ENCODE data around the gene ADAMTS17. TPM values are rescaled to one million over a fixed set of nuclear protein-coding genes. Genes with fewer than 3 reads are reported as not detected.

Gene ADAMTS17
- total and polyA plus RNA-seq, 4 donors: 0.28 to 46.9 (median 9.1) TPM

DNA sequence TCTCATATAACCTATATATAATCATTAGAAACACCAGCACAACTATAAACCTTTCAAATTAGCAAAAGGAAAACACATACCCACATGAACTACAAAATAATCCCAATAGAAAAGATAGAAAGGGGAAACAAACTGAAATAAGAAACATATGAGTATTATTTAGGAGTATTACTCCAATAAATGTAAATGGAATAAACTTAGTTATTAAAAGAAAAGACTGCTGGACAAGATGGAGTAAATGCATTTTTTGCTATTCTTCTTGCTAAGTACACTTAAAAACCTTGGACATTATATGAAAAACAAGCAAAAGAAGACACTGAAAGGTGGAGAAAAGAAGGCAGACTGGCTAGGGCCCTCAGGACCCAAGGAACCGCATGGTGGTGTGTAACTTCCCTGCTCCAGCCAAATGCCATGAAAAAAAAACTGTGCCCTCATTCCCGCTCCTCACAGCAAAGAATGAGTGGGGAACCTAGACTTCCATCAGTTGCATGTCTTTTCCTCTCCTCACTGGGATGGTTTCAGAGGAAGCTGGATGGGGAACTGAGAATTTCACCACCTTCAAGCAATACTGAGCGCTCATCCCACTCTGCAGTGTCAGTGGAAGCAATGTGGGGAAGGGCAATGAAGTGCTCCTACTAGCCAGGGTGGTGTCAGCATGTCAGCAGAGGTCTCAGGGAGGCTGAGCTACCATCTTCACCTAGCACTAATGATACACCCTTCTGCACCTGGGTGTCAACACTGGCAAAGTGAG, 43.7 kb upstream of the ADAMTS17 start (continued):
- TF ChIP-seq, protein P1, sequence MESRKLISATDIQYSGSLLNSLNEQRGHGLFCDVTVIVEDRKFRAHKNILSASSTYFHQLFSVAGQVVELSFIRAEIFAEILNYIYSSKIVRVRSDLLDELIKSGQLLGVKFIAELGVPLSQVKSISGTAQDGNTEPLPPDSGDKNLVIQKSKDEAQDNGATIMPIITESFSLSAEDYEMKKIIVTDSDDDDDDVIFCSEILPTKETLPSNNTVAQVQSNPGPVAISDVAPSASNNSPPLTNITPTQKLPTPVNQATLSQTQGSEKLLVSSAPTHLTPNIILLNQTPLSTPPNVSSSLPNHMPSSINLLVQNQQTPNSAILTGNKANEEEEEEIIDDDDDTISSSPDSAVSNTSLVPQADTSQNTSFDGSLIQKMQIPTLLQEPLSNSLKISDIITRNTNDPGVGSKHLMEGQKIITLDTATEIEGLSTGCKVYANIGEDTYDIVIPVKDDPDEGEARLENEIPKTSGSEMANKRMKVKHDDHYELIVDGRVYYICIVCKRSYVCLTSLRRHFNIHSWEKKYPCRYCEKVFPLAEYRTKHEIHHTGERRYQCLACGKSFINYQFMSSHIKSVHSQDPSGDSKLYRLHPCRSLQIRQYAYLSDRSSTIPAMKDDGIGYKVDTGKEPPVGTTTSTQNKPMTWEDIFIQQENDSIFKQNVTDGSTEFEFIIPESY (IDR thresholded peaks at IDR 0.05): no peak
- TF ChIP-seq GABPA (IDR thresholded peaks at IDR 0.05 in 1 of 2, conservative IDR thresholded peaks at IDR 0.05 in 1 of 2): no peak

DNA sequence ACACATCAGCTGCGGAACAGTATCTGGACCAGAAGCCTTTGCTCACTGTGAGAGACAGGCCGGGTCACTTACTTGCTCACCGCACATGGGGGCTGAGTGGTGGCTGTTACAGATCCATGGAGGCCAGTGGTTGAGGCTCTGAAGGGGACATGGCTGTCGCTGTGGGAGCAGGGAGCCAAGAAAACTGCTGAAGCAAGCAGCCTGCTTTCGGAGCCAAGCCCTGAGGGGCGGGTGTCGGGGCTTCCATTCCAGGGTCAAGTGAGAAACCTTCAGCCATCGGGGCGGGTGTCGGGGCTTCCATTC, 42.3 kb upstream of the ADAMTS17 start:
- H3K4me3 ChIP-seq (ENCODE audit: low read depth in 1 of 3, low read length in 3 of 3): no peak overlapping the region
- no peaks in the 10 kb centered on the region for H3K36me3 ChIP-seq (ENCODE audit: control insufficient read depth in 4 of 4, insufficient read depth in 3 of 4, low read depth in 1 of 4, low read length in 3 of 4)
- H3K9ac ChIP-seq (ENCODE audit: low read depth in 1 of 2, low read length in 2 of 2): no peak overlapping the region
- H3K4me1 ChIP-seq (ENCODE audit: control insufficient read depth in 4 of 4, insufficient read depth in 4 of 4, low read length in 3 of 4): peaks cover 0 to 6% (median 2%) of the 10 kb centered on the region in 4 donors
- DNase-seq (ENCODE audit: low spot score): no peak
- no peak overlapping the region for H3K27ac ChIP-seq (ENCODE audit: low read depth in 1 of 2, low read length in 2 of 2)
- TF ChIP-seq, protein P2, sequence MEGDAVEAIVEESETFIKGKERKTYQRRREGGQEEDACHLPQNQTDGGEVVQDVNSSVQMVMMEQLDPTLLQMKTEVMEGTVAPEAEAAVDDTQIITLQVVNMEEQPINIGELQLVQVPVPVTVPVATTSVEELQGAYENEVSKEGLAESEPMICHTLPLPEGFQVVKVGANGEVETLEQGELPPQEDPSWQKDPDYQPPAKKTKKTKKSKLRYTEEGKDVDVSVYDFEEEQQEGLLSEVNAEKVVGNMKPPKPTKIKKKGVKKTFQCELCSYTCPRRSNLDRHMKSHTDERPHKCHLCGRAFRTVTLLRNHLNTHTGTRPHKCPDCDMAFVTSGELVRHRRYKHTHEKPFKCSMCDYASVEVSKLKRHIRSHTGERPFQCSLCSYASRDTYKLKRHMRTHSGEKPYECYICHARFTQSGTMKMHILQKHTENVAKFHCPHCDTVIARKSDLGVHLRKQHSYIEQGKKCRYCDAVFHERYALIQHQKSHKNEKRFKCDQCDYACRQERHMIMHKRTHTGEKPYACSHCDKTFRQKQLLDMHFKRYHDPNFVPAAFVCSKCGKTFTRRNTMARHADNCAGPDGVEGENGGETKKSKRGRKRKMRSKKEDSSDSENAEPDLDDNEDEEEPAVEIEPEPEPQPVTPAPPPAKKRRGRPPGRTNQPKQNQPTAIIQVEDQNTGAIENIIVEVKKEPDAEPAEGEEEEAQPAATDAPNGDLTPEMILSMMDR (IDR thresholded peaks at IDR 0.05; ENCODE audit: low read depth, low read length, missing input control): no peak
- TF ChIP-seq SP1 (IDR thresholded peaks at IDR 0.05): no peak
- TF ChIP-seq NR2F2 (IDR thresholded peaks at IDR 0.05): no peak
- no peak for TF ChIP-seq FOXA2 (IDR thresholded peaks at IDR 0.05)
- TF ChIP-seq RXRA (IDR thresholded peaks at IDR 0.05): no peak
- TF ChIP-seq ATF3 (IDR thresholded peaks at IDR 0.05): no peak
- no peak for TF ChIP-seq HNF4G (IDR thresholded peaks at IDR 0.05)
- no peak for TF ChIP-seq HNF4A (conservative IDR thresholded peaks at IDR 0.05)
- TF ChIP-seq, protein P3, sequence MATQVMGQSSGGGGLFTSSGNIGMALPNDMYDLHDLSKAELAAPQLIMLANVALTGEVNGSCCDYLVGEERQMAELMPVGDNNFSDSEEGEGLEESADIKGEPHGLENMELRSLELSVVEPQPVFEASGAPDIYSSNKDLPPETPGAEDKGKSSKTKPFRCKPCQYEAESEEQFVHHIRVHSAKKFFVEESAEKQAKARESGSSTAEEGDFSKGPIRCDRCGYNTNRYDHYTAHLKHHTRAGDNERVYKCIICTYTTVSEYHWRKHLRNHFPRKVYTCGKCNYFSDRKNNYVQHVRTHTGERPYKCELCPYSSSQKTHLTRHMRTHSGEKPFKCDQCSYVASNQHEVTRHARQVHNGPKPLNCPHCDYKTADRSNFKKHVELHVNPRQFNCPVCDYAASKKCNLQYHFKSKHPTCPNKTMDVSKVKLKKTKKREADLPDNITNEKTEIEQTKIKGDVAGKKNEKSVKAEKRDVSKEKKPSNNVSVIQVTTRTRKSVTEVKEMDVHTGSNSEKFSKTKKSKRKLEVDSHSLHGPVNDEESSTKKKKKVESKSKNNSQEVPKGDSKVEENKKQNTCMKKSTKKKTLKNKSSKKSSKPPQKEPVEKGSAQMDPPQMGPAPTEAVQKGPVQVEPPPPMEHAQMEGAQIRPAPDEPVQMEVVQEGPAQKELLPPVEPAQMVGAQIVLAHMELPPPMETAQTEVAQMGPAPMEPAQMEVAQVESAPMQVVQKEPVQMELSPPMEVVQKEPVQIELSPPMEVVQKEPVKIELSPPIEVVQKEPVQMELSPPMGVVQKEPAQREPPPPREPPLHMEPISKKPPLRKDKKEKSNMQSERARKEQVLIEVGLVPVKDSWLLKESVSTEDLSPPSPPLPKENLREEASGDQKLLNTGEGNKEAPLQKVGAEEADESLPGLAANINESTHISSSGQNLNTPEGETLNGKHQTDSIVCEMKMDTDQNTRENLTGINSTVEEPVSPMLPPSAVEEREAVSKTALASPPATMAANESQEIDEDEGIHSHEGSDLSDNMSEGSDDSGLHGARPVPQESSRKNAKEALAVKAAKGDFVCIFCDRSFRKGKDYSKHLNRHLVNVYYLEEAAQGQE (IDR thresholded peaks at IDR 0.05): no peak
- TF ChIP-seq, protein P1 (IDR thresholded peaks at IDR 0.05): no peak
- TF ChIP-seq EGR1 (IDR thresholded peaks at IDR 0.05; ENCODE audit: low read depth in 2 of 2): no peak
- TF ChIP-seq TAF1 (conservative IDR thresholded peaks at IDR 0.05): no peak
- TF ChIP-seq MAX (IDR thresholded peaks at IDR 0.05): no peak
- 69% methylated on average over 10 of the region's 10 CpGs for WGBS
- H3K27me3 ChIP-seq (ENCODE audit: control insufficient read depth in 4 of 4, insufficient read depth in 4 of 4, low read length in 3 of 4): no peaks in the 10 kb centered on the region
- peaks cover 0 to 5% (median 3%) of the 10 kb centered on the region in 4 donors for H3K9me3 ChIP-seq (ENCODE audit: control insufficient read depth in 4 of 4, low read length in 3 of 4)
